ENCODE data around the gene SREBF2. TPM values are rescaled to one million over a fixed set of nuclear protein-coding genes. Genes with fewer than 3 reads are reported as not detected.

Gene SREBF2
- total RNA-seq, 4 donors from 2014 or later, result 10.2 to 61.0 (median 29.0) TPM

DNA sequence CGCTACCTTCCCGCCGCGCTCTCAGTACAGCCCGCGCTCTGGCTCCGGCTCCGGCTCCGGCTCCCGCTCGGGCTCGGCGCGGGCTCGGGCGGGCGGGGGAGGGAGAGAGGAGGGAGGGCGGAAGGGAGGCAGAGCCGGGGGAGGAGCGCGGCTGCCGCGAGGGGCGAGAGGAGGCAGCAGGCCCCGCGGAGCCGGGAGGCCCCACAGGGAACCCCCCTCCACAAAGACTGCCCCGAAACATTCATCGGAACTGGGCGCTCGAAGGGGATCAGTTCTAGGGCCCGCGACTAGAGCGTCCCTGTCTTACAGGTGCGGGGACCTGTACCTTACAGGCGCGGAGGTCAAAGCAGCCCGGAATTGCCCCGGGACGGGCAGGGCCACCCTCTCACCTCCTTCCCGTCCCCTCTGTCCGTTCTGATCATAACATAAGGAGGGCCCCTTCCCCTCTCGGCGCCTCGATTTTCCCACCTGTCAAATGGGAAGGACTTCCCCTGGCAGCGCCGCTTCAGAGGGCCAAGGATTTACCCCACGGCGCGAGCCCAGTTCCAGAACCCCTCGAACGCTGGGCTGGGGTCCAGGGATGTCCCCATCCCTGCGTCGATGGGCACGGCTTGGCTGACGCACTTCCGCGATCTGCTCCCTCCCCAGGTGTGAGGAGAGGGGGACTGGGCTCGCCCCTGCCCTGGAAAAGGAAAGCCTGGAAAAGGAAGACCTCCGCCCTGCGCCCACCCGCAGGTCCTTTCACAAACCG is 82.3 kb downstream of the SREBF2 start, which contains the start of gene SHISA8:
SHISA8 (minus strand) TSS at position 40 of the 751 bp plus-strand sequence. CDS start 407 bp downstream, outside the sequence.
- no peaks in the 10 kb centered on the region for H3K9me3 ChIP-seq
- H3K4me1 ChIP-seq, result peaks cover 0 to 31% of the 10 kb centered on the region in 2 donors
- peak within 1 kb of the TSS in 1 of 2 donors; percentile 3 for H3K4me3 ChIP-seq
- H3K27ac ChIP-seq, result no peak within 1 kb of the TSS
- no peaks in the 10 kb centered on the region for H3K36me3 ChIP-seq
- intact Hi-C loops (cut with DNase I; ENCODE audit: low total_unique reads), result no loop called here
- H3K27me3 ChIP-seq, result peaks cover 23 to 61% of the 10 kb centered on the region in 2 donors
- peak in 1 of 2 donors; percentile 34 for DNase-seq
- TF ChIP-seq POLR2A (IDR thresholded peaks at IDR 0.05), result no peak
- TF ChIP-seq, protein P1, sequence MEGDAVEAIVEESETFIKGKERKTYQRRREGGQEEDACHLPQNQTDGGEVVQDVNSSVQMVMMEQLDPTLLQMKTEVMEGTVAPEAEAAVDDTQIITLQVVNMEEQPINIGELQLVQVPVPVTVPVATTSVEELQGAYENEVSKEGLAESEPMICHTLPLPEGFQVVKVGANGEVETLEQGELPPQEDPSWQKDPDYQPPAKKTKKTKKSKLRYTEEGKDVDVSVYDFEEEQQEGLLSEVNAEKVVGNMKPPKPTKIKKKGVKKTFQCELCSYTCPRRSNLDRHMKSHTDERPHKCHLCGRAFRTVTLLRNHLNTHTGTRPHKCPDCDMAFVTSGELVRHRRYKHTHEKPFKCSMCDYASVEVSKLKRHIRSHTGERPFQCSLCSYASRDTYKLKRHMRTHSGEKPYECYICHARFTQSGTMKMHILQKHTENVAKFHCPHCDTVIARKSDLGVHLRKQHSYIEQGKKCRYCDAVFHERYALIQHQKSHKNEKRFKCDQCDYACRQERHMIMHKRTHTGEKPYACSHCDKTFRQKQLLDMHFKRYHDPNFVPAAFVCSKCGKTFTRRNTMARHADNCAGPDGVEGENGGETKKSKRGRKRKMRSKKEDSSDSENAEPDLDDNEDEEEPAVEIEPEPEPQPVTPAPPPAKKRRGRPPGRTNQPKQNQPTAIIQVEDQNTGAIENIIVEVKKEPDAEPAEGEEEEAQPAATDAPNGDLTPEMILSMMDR (IDR thresholded peaks at IDR 0.05), result no peak

DNA sequence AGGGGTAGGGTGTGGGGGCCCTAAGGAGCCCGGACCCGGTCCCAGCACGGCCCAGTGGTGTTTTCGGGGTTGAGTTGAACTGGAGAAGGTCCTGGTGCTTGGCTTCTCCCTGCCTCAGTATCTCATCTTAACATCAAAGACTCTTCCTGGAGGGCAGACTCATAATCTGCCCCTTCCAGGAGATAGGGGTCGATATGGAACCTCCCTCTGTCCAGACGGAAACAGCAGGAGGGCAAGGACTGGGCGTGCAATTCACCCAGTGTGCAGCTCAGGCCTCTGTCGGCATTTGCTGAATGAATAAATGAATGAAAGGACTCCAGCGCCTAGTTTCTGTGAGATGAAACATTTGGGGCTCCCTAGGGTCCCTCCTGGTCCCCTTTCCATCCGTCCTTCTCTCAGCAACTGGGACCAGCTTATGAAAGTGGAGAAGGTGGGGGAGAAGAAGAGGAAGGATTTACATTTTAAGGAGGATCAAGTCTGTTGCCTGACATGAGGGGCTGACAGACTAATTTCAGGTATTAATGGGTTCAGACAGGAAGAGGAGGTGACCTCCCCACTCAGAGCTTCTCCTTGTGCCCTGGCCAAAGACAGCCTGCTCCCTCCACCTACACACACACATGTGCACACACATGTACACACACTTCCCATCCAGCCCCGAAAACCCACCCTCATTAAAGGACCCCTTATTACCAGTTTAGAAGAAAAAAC is 83.0 kb downstream of the SREBF2 start:
- intact Hi-C loops (cut with DNase I; ENCODE audit: low total_unique reads), result no loop called here
- H3K9me3 ChIP-seq, result no peaks in the 10 kb centered on the region
- TF ChIP-seq, protein P1 (IDR thresholded peaks at IDR 0.05), result no peak
- TF ChIP-seq POLR2A (IDR thresholded peaks at IDR 0.05), result no peak
- no peak for DNase-seq
- H3K27me3 ChIP-seq, result peaks cover 22 to 57% of the 10 kb centered on the region in 2 donors
- H3K4me3 ChIP-seq, result no peak overlapping the region
- H3K36me3 ChIP-seq, result no peaks in the 10 kb centered on the region
- H3K4me1 ChIP-seq, result peaks cover 0 to 24% of the 10 kb centered on the region in 2 donors
- no peak overlapping the region for H3K27ac ChIP-seq

DNA sequence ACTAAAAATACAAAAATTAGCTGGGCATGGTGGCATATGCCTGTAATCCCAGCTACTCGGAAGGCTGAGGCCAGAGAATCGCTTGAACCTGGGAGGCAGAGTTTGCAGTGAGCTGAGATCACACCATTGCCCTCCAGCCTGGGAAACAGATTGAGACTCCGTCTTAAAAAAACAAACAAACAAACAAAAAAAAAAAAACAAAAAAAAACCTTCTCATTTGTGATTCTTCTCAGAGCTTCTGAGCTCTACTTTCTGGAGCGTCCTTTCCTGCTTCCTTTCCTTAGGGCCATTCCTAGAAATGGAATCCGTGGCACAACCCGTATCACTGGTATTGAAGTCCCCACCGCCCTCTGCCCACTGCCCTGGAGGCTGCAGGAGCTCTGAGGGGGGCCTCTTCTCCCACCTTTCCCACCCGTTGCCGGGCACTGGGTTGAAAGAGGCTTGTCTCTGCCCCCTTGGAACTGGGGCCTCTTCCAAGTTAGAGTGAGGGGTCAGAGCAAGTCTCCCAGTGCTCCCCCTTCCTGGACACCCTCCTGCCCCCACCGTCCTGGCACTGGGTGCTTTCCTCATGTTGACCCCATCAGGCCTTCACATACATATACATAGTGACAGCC is 83.9 kb downstream of the SREBF2 start:
- no peak overlapping the region for H3K4me3 ChIP-seq
- H3K27ac ChIP-seq, result no peak overlapping the region
- peaks cover 20 to 48% of the 10 kb centered on the region in 2 donors for H3K27me3 ChIP-seq
- H3K4me1 ChIP-seq, result peaks cover 0 to 20% of the 10 kb centered on the region in 2 donors
- no peak for TF ChIP-seq POLR2A (IDR thresholded peaks at IDR 0.05)
- TF ChIP-seq, protein P1 (IDR thresholded peaks at IDR 0.05), result no peak
- no peak for DNase-seq
- no peaks in the 10 kb centered on the region for H3K36me3 ChIP-seq
- intact Hi-C loops (cut with DNase I; ENCODE audit: low total_unique reads), result no loop called here
- H3K9me3 ChIP-seq, result no peaks in the 10 kb centered on the region

DNA sequence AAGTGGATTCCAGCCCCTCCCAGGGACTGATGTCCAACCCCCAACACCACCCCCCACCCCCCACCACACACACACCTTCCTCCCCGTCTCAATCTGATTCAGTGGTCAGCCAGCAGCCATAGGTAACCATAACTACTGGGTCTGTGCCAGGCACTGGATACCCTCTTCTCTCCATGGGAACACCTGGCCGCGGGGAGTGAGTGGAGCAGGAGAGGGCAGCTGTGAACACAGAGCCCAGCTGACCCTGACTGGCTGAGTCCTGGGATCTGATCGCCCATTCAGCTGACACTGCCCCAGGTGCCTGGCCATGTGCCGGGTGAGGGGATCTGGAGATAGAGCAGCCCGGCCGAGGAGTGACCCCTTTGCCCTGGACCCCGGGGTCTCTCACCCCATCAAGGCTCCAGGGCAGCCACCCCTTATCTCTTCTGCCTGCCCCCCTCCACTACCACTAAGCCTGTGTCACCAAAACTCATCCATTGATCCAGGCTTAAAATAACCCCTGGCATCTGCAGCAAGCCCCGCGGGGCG is 84.5 kb downstream of the SREBF2 start:
- TF ChIP-seq POLR2A (IDR thresholded peaks at IDR 0.05), result no peak
- TF ChIP-seq, protein P1 (IDR thresholded peaks at IDR 0.05), result no peak
- no peak for DNase-seq
- intact Hi-C loops (cut with DNase I; ENCODE audit: low total_unique reads), result no loop called here
- Histone ChIP-seq H3K4me3 (no peak overlapping the region), H3K36me3 (no peaks in the 10 kb centered on the region), H3K4me1 (peaks cover 0 to 20% of the 10 kb centered on the region in 2 donors), H3K27ac (no peak overlapping the region), H3K27me3 (peaks cover 20 to 42% of the 10 kb centered on the region in 2 donors), H3K9me3 (no peaks in the 10 kb centered on the region)

Data from uterus (tissue), 4 donors.